ENCODE measurements around the gene EFCAB6. TPM values are rescaled to one million over a fixed set of nuclear protein-coding genes. Genes with fewer than 3 reads are reported as not detected.

The EFCAB6 gene
- total and polyA plus RNA-seq, 3 donors from 2014 or later, result 41.3 to 108 (median 81.5) TPM

DNA sequence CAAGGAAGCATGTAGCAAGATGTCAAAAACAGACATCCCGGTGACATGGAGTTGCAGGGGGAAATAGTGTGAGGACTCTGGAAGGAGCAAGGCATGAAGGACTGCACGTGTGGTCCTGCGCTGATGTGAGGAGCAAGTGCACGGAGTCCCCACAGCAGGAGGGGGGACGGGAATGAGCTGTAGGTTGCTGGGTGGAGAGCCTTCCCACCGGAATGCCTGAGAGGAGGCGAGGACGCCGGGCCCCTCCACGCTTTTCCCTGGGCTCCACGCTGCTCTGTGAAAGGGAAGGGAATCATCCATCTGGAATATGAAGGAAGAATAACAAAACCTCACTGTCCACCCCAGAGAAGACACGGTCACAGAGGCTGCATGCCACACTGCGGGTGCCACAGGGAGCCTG, 23.6 kb upstream of the EFCAB6 start:
- WGBS, 2 donors, result 95 to 97% methylated on average over 10 to 13 of the region's 13 CpGs
- no peaks in the 10 kb centered on the region for H3K36me3 ChIP-seq (ENCODE audit: low read depth, missing control alignments)
- no peak overlapping the region for H3K27ac ChIP-seq
- no peak overlapping the region for H3K4me3 ChIP-seq
- intact Hi-C loops (cut with DNase I; ENCODE audit: low total_unique reads), result no loop called here
- H3K9me3 ChIP-seq, result no peaks in the 10 kb centered on the region
- H3K4me1 ChIP-seq, result no peaks in the 10 kb centered on the region
- no peak for DNase-seq
- H3K27me3 ChIP-seq, result no peaks in the 10 kb centered on the region
- TF ChIP-seq POLR2A (IDR thresholded peaks at IDR 0.05), result no peak
- TF ChIP-seq CTCF (IDR thresholded peaks at IDR 0.05), result no peak

DNA sequence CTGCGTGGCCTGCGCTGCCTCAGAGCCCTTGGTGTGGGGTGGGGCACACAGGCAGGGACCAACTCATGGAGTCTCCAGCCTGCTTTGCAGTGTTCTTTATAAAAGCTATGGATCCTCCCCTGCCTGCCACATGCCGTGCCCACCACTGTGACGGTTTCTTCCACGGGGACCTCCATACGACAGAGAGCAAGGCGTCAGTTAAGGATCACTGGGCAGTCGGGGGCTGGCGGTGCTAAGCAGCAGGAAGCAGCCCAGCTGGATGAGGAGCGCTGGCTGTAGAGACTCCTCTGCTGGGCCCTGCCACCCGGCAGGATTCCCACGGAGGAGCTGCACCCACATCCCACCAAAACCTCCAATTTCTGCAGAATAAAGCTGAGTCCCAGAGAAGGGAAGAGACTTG, 23.1 kb upstream of the EFCAB6 start:
- H3K9me3 ChIP-seq, result no peaks in the 10 kb centered on the region
- H3K27me3 ChIP-seq, result no peaks in the 10 kb centered on the region
- H3K4me3 ChIP-seq, result no peak overlapping the region
- intact Hi-C loops (cut with DNase I; ENCODE audit: low total_unique reads), result no loop called here
- no peak for DNase-seq
- 61 to 65% methylated on average over 10 to 12 of the region's 12 CpGs for WGBS, 2 donors
- H3K4me1 ChIP-seq, result peaks cover 2% of the 10 kb centered on the region
- TF ChIP-seq POLR2A (IDR thresholded peaks at IDR 0.05) (no peak), CTCF (IDR thresholded peaks at IDR 0.05) (no peak)
- H3K36me3 ChIP-seq (ENCODE audit: low read depth, missing control alignments), result no peaks in the 10 kb centered on the region
- no peak overlapping the region for H3K27ac ChIP-seq

GRCh38 chr22:43833286-43834240, 21.5 kb upstream of the EFCAB6 start:
- 80 to 88% methylated on average over 21 to 36 of the region's 36 CpGs for WGBS, 2 donors
- no peak for DNase-seq

GRCh38 chr22:43832393-43833265, 20.5 kb upstream of the EFCAB6 start:
- Histone ChIP-seq H3K4me1 (peaks cover 5% of the 10 kb centered on the region), H3K36me3 (ENCODE audit: low read depth, missing control alignments) (no peaks in the 10 kb centered on the region), H3K27ac (no peak overlapping the region), H3K4me3 (no peak overlapping the region), H3K9me3 (no peaks in the 10 kb centered on the region), H3K27me3 (no peaks in the 10 kb centered on the region)
- no peak for DNase-seq
- WGBS, 2 donors, result 93 to 95% methylated on average over 6 to 18 of the region's 18 CpGs
- TF ChIP-seq CTCF (IDR thresholded peaks at IDR 0.05) (no peak), POLR2A (IDR thresholded peaks at IDR 0.05) (no peak)
- intact Hi-C loops (cut with DNase I; ENCODE audit: low total_unique reads), result no loop called here

More at GRCh38 chr22:43833286-43834240, 21.5 kb upstream of the EFCAB6 start:
- Histone ChIP-seq H3K27me3 (no peaks in the 10 kb centered on the region), H3K27ac (no peak overlapping the region), H3K36me3 (ENCODE audit: low read depth, missing control alignments) (no peaks in the 10 kb centered on the region), H3K4me1 (peaks cover 5% of the 10 kb centered on the region), H3K4me3 (no peak overlapping the region), H3K9me3 (no peaks in the 10 kb centered on the region)
- intact Hi-C loops (cut with DNase I; ENCODE audit: low total_unique reads), result no loop called here
- TF ChIP-seq POLR2A (IDR thresholded peaks at IDR 0.05), result no peak
- TF ChIP-seq CTCF (IDR thresholded peaks at IDR 0.05), result no peak
